Measurements from ENCODE around the gene RDH14. TPM values are rescaled to one million over a fixed set of nuclear protein-coding genes. Genes with fewer than 3 reads are reported as not detected.

The RDH14 gene
- total RNA-seq, 4 donors from 2014 or later: 23.5 to 35.8 (median 31.6) TPM

- no peak for TF ChIP-seq CTCF (IDR thresholded peaks at IDR 0.05)
- no peak for ATAC-seq (ENCODE audit: low FRiP score)
- no peak for DNase-seq (ENCODE audit: low spot score)
These were observed 19.6 kb downstream of the RDH14 start for GRCh38 chr2:18540872-18541271.

- DNase-seq (ENCODE audit: low spot score): no peak
- no peak for TF ChIP-seq CTCF (IDR thresholded peaks at IDR 0.05)
- ATAC-seq (ENCODE audit: low FRiP score): no peak
These were observed 23.8 kb downstream of the RDH14 start for GRCh38 chr2:18536697-18537096.

DNA sequence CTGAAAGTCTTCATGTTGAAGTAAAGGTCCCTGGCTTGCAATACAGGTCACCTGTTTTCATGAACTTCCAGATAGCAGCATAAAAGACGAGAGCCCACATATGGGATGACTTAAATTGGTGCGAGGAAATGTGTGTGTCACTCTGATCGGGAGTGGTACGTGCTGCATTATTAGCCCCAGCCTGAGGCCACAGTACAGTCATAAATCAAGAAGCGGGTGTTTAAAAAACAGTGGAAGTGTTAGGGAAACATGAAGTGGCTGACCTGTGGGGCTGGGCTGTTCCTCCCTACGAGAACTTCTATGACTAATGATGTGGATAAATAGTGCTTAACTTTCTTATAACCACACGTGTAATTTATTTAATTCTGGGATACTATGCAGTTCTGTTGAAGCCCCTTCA lies 24.4 kb downstream of the RDH14 start:
- DNase-seq (ENCODE audit: low spot score) (no peak), ATAC-seq (ENCODE audit: low FRiP score) (no peak)
- TF ChIP-seq CTCF (IDR thresholded peaks at IDR 0.05): no peak

- no peak for ATAC-seq (ENCODE audit: low FRiP score)
- no peak for TF ChIP-seq CTCF (IDR thresholded peaks at IDR 0.05)
These were observed 29.3 kb downstream of the RDH14 start for GRCh38 chr2:18531194-18531593.

DNA sequence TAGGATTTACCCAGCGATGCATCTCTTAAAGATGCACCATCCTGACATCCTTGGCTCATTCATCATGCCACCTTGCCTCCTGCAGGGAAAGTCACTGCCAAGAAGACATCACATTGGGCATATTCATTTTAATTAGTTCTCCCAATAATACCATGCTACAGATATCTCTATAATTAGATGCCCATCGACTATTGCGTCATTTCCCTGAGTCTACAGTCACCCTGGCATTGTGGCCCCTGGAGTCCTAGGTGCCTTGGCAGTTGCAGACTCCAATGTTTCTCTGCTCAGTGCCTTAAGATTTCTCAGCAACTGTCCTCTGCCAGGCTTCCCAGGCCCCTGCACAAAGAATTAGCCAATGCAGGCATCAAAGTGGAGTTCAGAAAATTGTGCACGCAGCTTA lies 32.6 kb downstream of the RDH14 start:
- ATAC-seq (ENCODE audit: low FRiP score) (no peak), DNase-seq (ENCODE audit: low spot score) (no peak)
- no peak for TF ChIP-seq CTCF (IDR thresholded peaks at IDR 0.05)

More at GRCh38 chr2:18531194-18531593, 29.3 kb downstream of the RDH14 start:
- DNase-seq (ENCODE audit: low spot score): no peak

DNA sequence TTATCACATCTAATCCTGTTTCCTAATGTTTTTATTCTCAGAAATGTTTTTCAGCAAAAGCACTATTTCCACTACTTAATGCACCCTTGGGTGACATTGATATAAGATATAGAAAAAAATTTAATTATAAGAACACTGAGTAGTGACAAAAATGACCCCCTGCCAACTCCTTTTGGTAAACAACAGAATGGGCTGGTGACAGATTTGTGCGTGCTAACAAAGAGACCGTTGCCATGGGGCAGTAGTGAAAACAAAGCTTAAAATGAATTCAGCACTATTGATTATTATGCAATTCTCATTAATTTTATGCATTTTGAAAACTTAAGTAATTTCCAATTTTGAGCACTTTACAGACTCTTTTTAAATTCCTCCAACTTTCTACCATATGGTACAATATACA lies 33.1 kb downstream of the RDH14 start:
- DNase-seq (ENCODE audit: low spot score) (no peak), ATAC-seq (ENCODE audit: low FRiP score) (no peak)
- TF ChIP-seq CTCF (IDR thresholded peaks at IDR 0.05): no peak

- DNase-seq (ENCODE audit: low spot score) (no peak), ATAC-seq (ENCODE audit: low FRiP score) (no peak)
- TF ChIP-seq CTCF (IDR thresholded peaks at IDR 0.05): no peak
These were observed 34.0 kb downstream of the RDH14 start for GRCh38 chr2:18526429-18526828.
